ENCODE measurements around the gene ARID1B. TPM values are rescaled to one million over a fixed set of nuclear protein-coding genes. Genes with fewer than 3 reads are reported as not detected.

The ARID1B gene
- total and polyA plus RNA-seq, 2 of the 4 experiments (the other 2 are of a cell fraction), result 14.5 to 20.1 TPM

DNA sequence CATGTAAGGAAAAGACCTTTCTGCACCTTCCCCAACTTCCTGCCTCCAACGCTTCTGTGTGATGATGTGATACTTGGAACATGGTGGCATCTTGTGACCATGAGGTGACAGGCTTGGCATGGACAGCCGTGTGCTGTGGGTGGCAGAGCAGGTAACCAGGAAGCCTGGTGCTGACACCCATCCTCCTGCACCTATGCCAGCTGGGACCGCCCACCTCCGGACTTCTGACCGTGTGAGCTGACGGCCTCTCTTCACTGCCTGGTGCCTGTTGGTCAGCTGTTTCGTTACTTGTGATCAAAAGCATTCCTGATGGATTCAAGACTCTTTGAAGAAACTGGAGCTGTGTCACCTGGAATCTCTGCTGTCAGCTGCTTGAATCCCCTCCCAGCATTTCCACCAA, 475.8 kb downstream of the ARID1B start:
- H3K27ac ChIP-seq (ENCODE audit: insufficient read depth, low read length), result no peak overlapping the region
- H3K9me3 ChIP-seq (ENCODE audit: control insufficient read depth, insufficient read depth, low read length), result peaks cover 4% of the 10 kb centered on the region
- dilution Hi-C loops (cut with HindIII; ENCODE audit: low sequenced_read_pairs, unreplicated experiment), result no loop called here
- intact Hi-C loops (cut with micrococcal nuclease), result no loop called here
- H4K20me1 ChIP-seq (ENCODE audit: insufficient read depth, low read length), result no peaks in the 10 kb centered on the region
- no peak overlapping the region for H3K4me3 ChIP-seq (ENCODE audit: insufficient read depth, low read depth, low read length)
- no peaks in the 10 kb centered on the region for H3K36me3 ChIP-seq (ENCODE audit: control insufficient read depth, insufficient read depth, low read length)
- H4K8ac ChIP-seq (ENCODE audit: low read depth in 2 of 2, low read length in 2 of 2), result no peak overlapping the region
- H3K4ac ChIP-seq (ENCODE audit: low read depth, low read length), result no peak overlapping the region
- H2BK20ac ChIP-seq (ENCODE audit: low read depth, low read length), result no peak overlapping the region
- no peak overlapping the region for H4K91ac ChIP-seq (ENCODE audit: insufficient read depth, low read depth, low read length)
- in situ Hi-C loops (cut with MboI; ENCODE audit: low sequenced_read_pairs), result no loop called here
- no peak overlapping the region for H2BK15ac ChIP-seq (ENCODE audit: low read depth, low read length)
- H2AK5ac ChIP-seq (ENCODE audit: low read depth, low read length), result no peak overlapping the region
- no peaks in the 10 kb centered on the region for H3K4me1 ChIP-seq (ENCODE audit: control insufficient read depth, insufficient read depth, low read length)
- no peaks in the 10 kb centered on the region for H3K9me1 ChIP-seq (ENCODE audit: insufficient read depth, low read length)
- DNase-seq, result no peak
- no peaks in the 10 kb centered on the region for H3K79me1 ChIP-seq (ENCODE audit: low read depth in 1 of 2, low read length in 2 of 2)
- no peak overlapping the region for H3K4me2 ChIP-seq (ENCODE audit: low read depth, low read length)
- CTCF ChIA-PET, result no interaction called here
- H3K56ac ChIP-seq (ENCODE audit: extremely low read depth, insufficient read depth, low read length), result no peak overlapping the region
- H3K23ac ChIP-seq (ENCODE audit: low read depth, low read length), result no peak overlapping the region
- no peak overlapping the region for H4K5ac ChIP-seq (ENCODE audit: low read depth, low read length)
- H2BK120ac ChIP-seq (ENCODE audit: low read depth, low read length), result no peak overlapping the region
- H3K9ac ChIP-seq (ENCODE audit: low read depth, low read length), result no peak overlapping the region
- no TSS peak for BruUV-seq (replicated peaks)
- POLR2A ChIA-PET (ENCODE audit: unreplicated experiment), result no interaction called here
- H3K14ac ChIP-seq (replicated peaks; ENCODE audit: low read depth, low read length), result no peak overlapping the region
- TF ChIP-seq, protein P1, sequence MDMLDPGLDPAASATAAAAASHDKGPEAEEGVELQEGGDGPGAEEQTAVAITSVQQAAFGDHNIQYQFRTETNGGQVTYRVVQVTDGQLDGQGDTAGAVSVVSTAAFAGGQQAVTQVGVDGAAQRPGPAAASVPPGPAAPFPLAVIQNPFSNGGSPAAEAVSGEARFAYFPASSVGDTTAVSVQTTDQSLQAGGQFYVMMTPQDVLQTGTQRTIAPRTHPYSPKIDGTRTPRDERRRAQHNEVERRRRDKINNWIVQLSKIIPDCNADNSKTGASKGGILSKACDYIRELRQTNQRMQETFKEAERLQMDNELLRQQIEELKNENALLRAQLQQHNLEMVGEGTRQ (IDR thresholded peaks at IDR 0.05; ENCODE audit: low read depth, low read length), result no peak
- TF ChIP-seq CEBPB (IDR thresholded peaks at IDR 0.05; ENCODE audit: low read depth, low read length) (no peak), CHD1 (IDR thresholded peaks at IDR 0.05; ENCODE audit: low read depth, low read length) (no peak), MAFK (IDR thresholded peaks at IDR 0.05; ENCODE audit: low read depth, low read length) (no peak), RCOR1 (IDR thresholded peaks at IDR 0.05; ENCODE audit: insufficient replicate concordance, low read length) (no peak), FOS (IDR thresholded peaks at IDR 0.05; ENCODE audit: low read depth, low read length) (no peak), MAZ (IDR thresholded peaks at IDR 0.05; ENCODE audit: borderline replicate concordance, low read depth, low read length) (no peak), MXI1 (IDR thresholded peaks at IDR 0.05; ENCODE audit: borderline replicate concordance, low read depth, low read length) (no peak), POLR2A (IDR thresholded peaks at IDR 0.05; ENCODE audit: low read depth, low read length) (no peak)
- TF ChIP-seq, protein P2, sequence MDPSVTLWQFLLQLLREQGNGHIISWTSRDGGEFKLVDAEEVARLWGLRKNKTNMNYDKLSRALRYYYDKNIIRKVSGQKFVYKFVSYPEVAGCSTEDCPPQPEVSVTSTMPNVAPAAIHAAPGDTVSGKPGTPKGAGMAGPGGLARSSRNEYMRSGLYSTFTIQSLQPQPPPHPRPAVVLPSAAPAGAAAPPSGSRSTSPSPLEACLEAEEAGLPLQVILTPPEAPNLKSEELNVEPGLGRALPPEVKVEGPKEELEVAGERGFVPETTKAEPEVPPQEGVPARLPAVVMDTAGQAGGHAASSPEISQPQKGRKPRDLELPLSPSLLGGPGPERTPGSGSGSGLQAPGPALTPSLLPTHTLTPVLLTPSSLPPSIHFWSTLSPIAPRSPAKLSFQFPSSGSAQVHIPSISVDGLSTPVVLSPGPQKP (IDR thresholded peaks at IDR 0.05; ENCODE audit: borderline replicate concordance, low read depth, low read length), result no peak
- no peak overlapping the region for H2BK5ac ChIP-seq (ENCODE audit: low read depth, low read length, poor library complexity, severe bottlenecking)
- ATAC-seq (ENCODE audit: low read depth), result no peak
- H3K18ac ChIP-seq (ENCODE audit: low read depth, low read length), result no peak overlapping the region
- H2AK9ac ChIP-seq (replicated peaks; ENCODE audit: low read depth, low read length, poor library complexity), result no peak overlapping the region
- no peak overlapping the region for H2AFZ ChIP-seq (replicated peaks; ENCODE audit: low read length, poor library complexity)
- 80% methylated on average over 5 of the region's 7 CpGs; no CpG with 5 or more reads in 1 of the 2 experiments for WGBS, 2 experiments (ENCODE audit: extremely low coverage in 2 of 2, insufficient read length in 1 of 2)
- H3K27me3 ChIP-seq (ENCODE audit: control insufficient read depth, insufficient read depth, low read length), result peaks cover 55% of the 10 kb centered on the region

All from IMR-90 (cell line).